Erythroblast (primary cell): ENCODE results near the gene GRM7.

Experiments
- GATA1 ChIP-seq: IDR thresholded peaks from 2 replicates; pipeline ENCODE4 v1.6.1; 2011; ENCODE audit warnings: low read depth, mild to moderate bottlenecking, control low read depth, low read length, moderate library complexity
- POLR2A ChIP-seq: IDR thresholded peaks from 2 replicates; pipeline ENCODE4 v1.6.1; 2011; ENCODE audit warnings: mild to moderate bottlenecking, low read length

DNA sequence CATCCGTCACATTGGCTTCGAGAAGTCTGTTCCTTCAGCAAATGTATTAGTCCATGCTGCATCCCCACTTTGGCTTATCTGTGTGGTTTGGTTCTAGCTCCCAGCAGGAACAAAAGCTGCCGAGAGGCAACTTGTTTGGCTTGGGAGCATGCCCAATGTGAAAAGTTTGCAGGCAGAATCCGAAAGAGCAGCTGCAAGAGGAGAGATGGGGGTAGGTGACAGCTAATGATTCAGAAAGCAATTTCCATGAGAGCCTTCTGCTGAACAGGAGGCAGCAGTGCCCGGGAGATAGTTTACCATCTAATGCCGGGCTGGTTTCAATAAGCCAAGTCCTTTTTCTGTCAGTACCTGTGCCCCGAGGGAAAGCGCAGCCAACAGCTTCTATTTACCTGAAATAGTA lies 60.2 kb downstream of the GRM7 start:
- TF ChIP-seq POLR2A (no peak), GATA1 (no peak)
